HG03175 (cell line): ENCODE data around the gene PGA5.
"Not testable (repeated sequence)": the region's sequence is repeated elsewhere in the genome, so short reads cannot be mapped to it uniquely, and the experiment has no call there.

Experiments used
- ATAC-seq: cut with Tn5 transposase; IDR thresholded peaks from one replicate; pipeline ENCODE4 v1.9.1; 2021; ENCODE audit warnings: mild to moderate bottlenecking, moderate library complexity; ENCODE audit not compliant: unreplicated experiment

PGA5 gene

GRCh38 chr11:61222692-61223091 is 18.3 kb upstream of the PGA5 start:
- not testable (repeated sequence) for ATAC-seq

- not testable (repeated sequence) for ATAC-seq
These were observed 14.4 kb upstream of the PGA5 start for GRCh38 chr11:61226457-61227137.

GRCh38 chr11:61229458-61229857 is 11.5 kb upstream of the PGA5 start:
- not testable (repeated sequence) for ATAC-seq

GRCh38 chr11:61231033-61231432 is 9.9 kb upstream of the PGA5 start:
- ATAC-seq = not testable (repeated sequence)

GRCh38 chr11:61231585-61231984 is 9.4 kb upstream of the PGA5 start:
- not testable (repeated sequence) for ATAC-seq

GRCh38 chr11:61232548-61233145 is 8.3 kb upstream of the PGA5 start:
- not testable (repeated sequence) for ATAC-seq

GRCh38 chr11:61237130-61237529 is 3.8 kb upstream of the PGA5 start:
- not testable (repeated sequence) for ATAC-seq

GRCh38 chr11:61240288-61240687 is 687 bp upstream of the PGA5 start:
- not testable (repeated sequence) for ATAC-seq

- ATAC-seq = not testable (repeated sequence)
These were observed 551 bp downstream of the PGA5 start for GRCh38 chr11:61241526-61241925.

- ATAC-seq = not testable (repeated sequence)
These were observed 4.4 kb downstream of the PGA5 start for GRCh38 chr11:61245284-61245964.

- not testable (repeated sequence) for ATAC-seq
These were observed 7.1 kb downstream of the PGA5 start for GRCh38 chr11:61248071-61248470.

- not testable (repeated sequence) for ATAC-seq
These were observed 8.2 kb downstream of the PGA5 start for GRCh38 chr11:61249201-61249600.

- ATAC-seq = not testable (repeated sequence)
These were observed 10.1 kb downstream of the PGA5 start for GRCh38 chr11:61250796-61251765.

GRCh38 chr11:61252332-61252731 is 11.4 kb downstream of the PGA5 start:
- ATAC-seq = not testable (repeated sequence)

- peak; percentile 77 for ATAC-seq
These were observed 13.5 kb downstream of the PGA5 start for GRCh38 chr11:61254403-61255025.

GRCh38 chr11:61256710-61257482 is 15.9 kb downstream of the PGA5 start:
- ATAC-seq = no peak

GRCh38 chr11:61258546-61258945 is 17.6 kb downstream of the PGA5 start:
- no peak for ATAC-seq

- no peak for ATAC-seq
These were observed 18.4 kb downstream of the PGA5 start for GRCh38 chr11:61259363-61259762.

GRCh38 chr11:61264371-61264770 is 23.4 kb downstream of the PGA5 start:
- no peak for ATAC-seq

GRCh38 chr11:61264795-61265194 is 23.8 kb downstream of the PGA5 start:
- ATAC-seq = no peak
